GM10248 (cell line): Measurements from ENCODE around the gene MEN1.

ENCODE experiments used
- CTCF ChIA-PET: fragments of 300-600 bp; sonication (Branson Sonifier 250); formaldehyde crosslinking; extraction: SDS; loops from one replicate; lab custom pipeline; 2021; ENCODE audit warnings: antibody characterized with exemption; lab: Yijun Ruan, JAX
- POLR2A ChIA-PET: fragments of 350-650 bp; sonication (Branson Sonifier 250); formaldehyde crosslinking; extraction: SDS; loops from one replicate; lab custom pipeline; 2020; ENCODE audit warnings: antibody characterized with exemption; lab: Yijun Ruan, JAX
- DNase-seq: peaks from one replicate; pipeline ENCODE4 v3.0.0; 2012; ENCODE audit errors: extremely low spot score
- TF ChIP-seq, protein P1 (sequence below): IDR thresholded peaks from 2 replicates; pipeline ENCODE4 v1.5.1; 2012; ENCODE audit warnings: mild to moderate bottlenecking, low read depth; ENCODE audit errors: extremely low read depth, missing control alignments, control extremely low read depth

Gene MEN1

GRCh38 chr11:64810271-64810890, at the start of gene MEN1:
TSS of gene MEN1 (minus strand) at chr11:64810551. CDS start at chr11:64810109, 442 bp downstream.
- CTCF ChIA-PET, result interaction anchor here (1.1 to 2.1 kb wide), 4 partner anchors 15 to 84 kb away, joined by 3 to 4 read pairs (median 4); partner anchors contain the start of gene CDC42BPG
- TF ChIP-seq, protein P1, sequence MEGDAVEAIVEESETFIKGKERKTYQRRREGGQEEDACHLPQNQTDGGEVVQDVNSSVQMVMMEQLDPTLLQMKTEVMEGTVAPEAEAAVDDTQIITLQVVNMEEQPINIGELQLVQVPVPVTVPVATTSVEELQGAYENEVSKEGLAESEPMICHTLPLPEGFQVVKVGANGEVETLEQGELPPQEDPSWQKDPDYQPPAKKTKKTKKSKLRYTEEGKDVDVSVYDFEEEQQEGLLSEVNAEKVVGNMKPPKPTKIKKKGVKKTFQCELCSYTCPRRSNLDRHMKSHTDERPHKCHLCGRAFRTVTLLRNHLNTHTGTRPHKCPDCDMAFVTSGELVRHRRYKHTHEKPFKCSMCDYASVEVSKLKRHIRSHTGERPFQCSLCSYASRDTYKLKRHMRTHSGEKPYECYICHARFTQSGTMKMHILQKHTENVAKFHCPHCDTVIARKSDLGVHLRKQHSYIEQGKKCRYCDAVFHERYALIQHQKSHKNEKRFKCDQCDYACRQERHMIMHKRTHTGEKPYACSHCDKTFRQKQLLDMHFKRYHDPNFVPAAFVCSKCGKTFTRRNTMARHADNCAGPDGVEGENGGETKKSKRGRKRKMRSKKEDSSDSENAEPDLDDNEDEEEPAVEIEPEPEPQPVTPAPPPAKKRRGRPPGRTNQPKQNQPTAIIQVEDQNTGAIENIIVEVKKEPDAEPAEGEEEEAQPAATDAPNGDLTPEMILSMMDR, result no peak
- peak; percentile 87 for DNase-seq
- POLR2A ChIA-PET, result interaction anchor here (2.2 kb wide), 1 partner anchor 68 kb away, joined by 6 read pairs; the partner anchor contains the start of gene EHD1

- peak; percentile 89 for DNase-seq
- CTCF ChIA-PET, result interaction anchor here (0.8 to 33.1 kb wide), 5 partner anchors 9 to 81 kb away, joined by 3 to 1137 read pairs (median 21); partner anchors contain the start of genes CDC42BPG, EHD1 and SF1
- POLR2A ChIA-PET, result interaction anchor here (0.9 to 13.1 kb wide), 7 partner anchors 9 to 275 kb away, joined by 3 to 225 read pairs (median 10); partner anchors contain the start of genes EHD1 and ZNHIT2
- TF ChIP-seq, protein P1, result no peak
Observed at GRCh38 chr11:64859542-64860414, 49.4 kb upstream of the MEN1 start.

GRCh38 chr11:64858467-64859263, 48.3 kb upstream of the MEN1 start:
- no peak for DNase-seq
- TF ChIP-seq, protein P1, result no peak
- ChIA-PET POLR2A (interaction anchor here (0.7 to 13.1 kb wide), 4 partner anchors 7 to 856 kb away, joined by 3 to 225 read pairs (median 16); partner anchors contain the start of gene EHD1), CTCF (interaction anchor here (1.6 to 33.1 kb wide), 4 partner anchors 9 to 80 kb away, joined by 3 to 1137 read pairs (median 188); partner anchors contain the start of genes CDC42BPG, EHD1 and SF1)

- TF ChIP-seq, protein P1, result no peak
- POLR2A ChIA-PET, result interaction anchor here (0.6 to 1.3 kb wide), 3 partner anchors 10 to 260 kb away, joined by 3 to 8 read pairs (median 5); partner anchors contain the start of gene ZNHIT2
- no peak for DNase-seq
- CTCF ChIA-PET, result interaction anchor here (16.2 to 33.1 kb wide), 3 partner anchors 5 to 30 kb away, joined by 356 to 1137 read pairs (median 356); partner anchors contain the start of genes CDC42BPG and EHD1
Observed at GRCh38 chr11:64857485-64857884, 47.1 kb upstream of the MEN1 start.

- ChIA-PET CTCF (interaction anchor here (16.2 to 33.1 kb wide), 3 partner anchors 6 to 31 kb away, joined by 356 to 1137 read pairs (median 356); partner anchors contain the start of genes CDC42BPG and EHD1), POLR2A (interaction anchor here (0.9 to 2.8 kb wide), 3 partner anchors 8 to 20 kb away, joined by 8 to 9 read pairs (median 9); no protein-coding TSS in a partner anchor)
- DNase-seq, result no peak
- TF ChIP-seq, protein P1, result no peak
Observed at GRCh38 chr11:64856382-64857227, 46.3 kb upstream of the MEN1 start.
